H9 (cell line): ENCODE results near the gene TUB. TPM values are rescaled to one million over a fixed set of nuclear protein-coding genes. Genes with fewer than 3 reads are reported as not detected.

Source experiments
- DNase-seq: peaks from one replicate; pipeline ENCODE4 v3.0.0-alpha.2; 2017
- H2AFZ ChIP-seq: one replicate; pipeline ENCODE4 v1.6.1; 2013; ENCODE audit warnings: mild to moderate bottlenecking, low read length, control low read depth, moderate library complexity
- H2AK5ac ChIP-seq: 2 replicates; pipeline ENCODE4 v1.6.1; 2013; ENCODE audit warnings: low read length, control low read depth, mixed read lengths; ENCODE audit not compliant: insufficient read length
- H2BK120ac ChIP-seq: one replicate; pipeline ENCODE4 v1.6.1; 2013; ENCODE audit warnings: low read depth, mild to moderate bottlenecking, low read length, control low read depth, inconsistent platforms; ENCODE audit not compliant: poor library complexity, severe bottlenecking
- H2BK12ac ChIP-seq: 2 replicates; pipeline ENCODE4 v1.6.1; 2013; ENCODE audit warnings: low read length, control low read depth, mixed read lengths, low read depth; ENCODE audit not compliant: insufficient read length
- H2BK15ac ChIP-seq: 2 replicates; pipeline ENCODE4 v1.6.1; 2013; ENCODE audit warnings: low read depth, low read length, control low read depth
- H2BK20ac ChIP-seq: one replicate; pipeline ENCODE4 v1.6.1; 2013; ENCODE audit warnings: low read depth, mild to moderate bottlenecking, low read length, control low read depth, inconsistent platforms; ENCODE audit not compliant: poor library complexity, severe bottlenecking
- H2BK5ac ChIP-seq: 2 replicates; pipeline ENCODE4 v1.6.1; 2013; ENCODE audit warnings: low read length, control low read depth, mixed read lengths; ENCODE audit not compliant: insufficient read length
- H3K14ac ChIP-seq: 2 replicates; pipeline ENCODE4 v1.6.1; 2013; ENCODE audit warnings: low read length, control low read depth; ENCODE audit not compliant: insufficient read depth
- H3K18ac ChIP-seq: 2 replicates; pipeline ENCODE4 v1.6.1; 2013; ENCODE audit warnings: low read depth, mild to moderate bottlenecking, mixed read lengths, low read length, control low read depth; ENCODE audit not compliant: insufficient read length
- H3K23ac ChIP-seq: 2 replicates; pipeline ENCODE4 v1.6.1; 2013; ENCODE audit warnings: low read length, control low read depth, mixed read lengths, low read depth; ENCODE audit not compliant: insufficient read length
- H3K23me2 ChIP-seq: 2 replicates; pipeline ENCODE4 v1.6.1; 2013; ENCODE audit warnings: low read depth, mild to moderate bottlenecking, mixed read lengths, low read length, control low read depth; ENCODE audit not compliant: insufficient read length, poor library complexity, severe bottlenecking
- H3K27ac ChIP-seq: 2 replicates; pipeline ENCODE4 v1.5.1; 2013; ENCODE audit warnings: low read length, control low read depth, mixed read lengths, low read depth; ENCODE audit not compliant: insufficient read length
- H3K27me3 ChIP-seq: 2 replicates; pipeline ENCODE4 v1.6.1; 2013; ENCODE audit warnings: low read length, control low read depth, inconsistent platforms; ENCODE audit not compliant: insufficient read depth
- H3K4ac ChIP-seq: 2 replicates; pipeline ENCODE4 v1.6.1; 2013; ENCODE audit warnings: low read depth, mild to moderate bottlenecking, control low read depth, inconsistent platforms, low read length, moderate library complexity
- H3K4me1 ChIP-seq: 2 replicates; pipeline ENCODE4 v1.6.1; 2013; ENCODE audit warnings: low read length, control low read depth, inconsistent platforms; ENCODE audit not compliant: insufficient read depth
- H3K4me2 ChIP-seq: 2 replicates; pipeline ENCODE4 v1.6.1; 2013; ENCODE audit warnings: low read length, control low read depth, mixed read lengths; ENCODE audit not compliant: insufficient read length, insufficient read depth
- H3K56ac ChIP-seq: 2 replicates; pipeline ENCODE4 v1.6.1; 2013; ENCODE audit warnings: low read depth, mild to moderate bottlenecking, mixed read lengths, low read length, control low read depth; ENCODE audit not compliant: insufficient read length
- H3K79me1 ChIP-seq: 2 replicates; pipeline ENCODE4 v1.6.1; 2013; ENCODE audit warnings: low read depth, mild to moderate bottlenecking, moderate library complexity, low read length, control low read depth, inconsistent platforms; ENCODE audit not compliant: insufficient read depth, poor library complexity, severe bottlenecking
- H3K79me2 ChIP-seq: 2 replicates; pipeline ENCODE4 v1.6.1; 2013; ENCODE audit warnings: low read length, control low read depth, inconsistent platforms; ENCODE audit not compliant: insufficient read depth
- H3K9ac ChIP-seq: 2 replicates; pipeline ENCODE4 v1.6.1; 2013; ENCODE audit warnings: low read length, control low read depth, mixed read lengths; ENCODE audit not compliant: insufficient read length; ENCODE audit errors: extremely low read depth
- H3K9me3 ChIP-seq: one replicate; pipeline ENCODE4 v1.6.1; 2013; ENCODE audit warnings: low read depth, low read length, inconsistent platforms; ENCODE audit not compliant: control insufficient read depth
- H3T11ph ChIP-seq: one replicate; pipeline ENCODE4 v1.6.1; 2013; ENCODE audit warnings: mild to moderate bottlenecking, low read length, control low read depth, inconsistent platforms
- H4K20me1 ChIP-seq: one replicate; pipeline ENCODE4 v1.6.1; 2013; ENCODE audit not compliant: control insufficient read depth, insufficient read length, insufficient read depth
- H4K5ac ChIP-seq: 2 replicates; pipeline ENCODE4 v1.6.1; 2013; ENCODE audit warnings: low read depth, mild to moderate bottlenecking, mixed read lengths, low read length, control low read depth; ENCODE audit not compliant: insufficient read length
- H4K8ac ChIP-seq: replicated peaks from 2 replicates; pipeline ENCODE4 v1.6.1; 2013; ENCODE audit warnings: low read length, control low read depth, mixed read lengths, low read depth; ENCODE audit not compliant: insufficient read length
- H4K91ac ChIP-seq: 2 replicates; pipeline ENCODE4 v1.6.1; 2013; ENCODE audit warnings: low read depth, mild to moderate bottlenecking, moderate library complexity, mixed read lengths, low read length, control low read depth; ENCODE audit not compliant: insufficient read length
- H3K27ac Mint-ChIP-seq, 3 experiments: 2 replicates in 2 of 3; 3 replicates in 1 of 3; pipeline ENCODE4 v1.8.0; 2020 to 2021; ENCODE audit warnings: mixed read lengths in 3 of 3, mild to moderate bottlenecking in 1 of 3, moderate library complexity in 1 of 3
- H3K27me3 Mint-ChIP-seq: 2 replicates; pipeline ENCODE4 v1.8.0; 2021; ENCODE audit warnings: low read depth, mild to moderate bottlenecking, moderate library complexity, mixed read lengths
- H3K36me3 Mint-ChIP-seq, 3 experiments: 2 replicates in 2 of 3; 3 replicates in 1 of 3; pipeline ENCODE4 v1.8.0; 2020 to 2021; ENCODE audit warnings: low read depth in 3 of 3, mixed read lengths in 3 of 3; ENCODE audit not compliant: insufficient read depth in 1 of 3
- H3K4me1 Mint-ChIP-seq, 2 experiments: 2 replicates each; pipeline ENCODE4 v1.8.0; 2020; ENCODE audit warnings: mixed read lengths in 2 of 2
- H3K4me3 Mint-ChIP-seq, 2 experiments: 2 replicates in 1 of 2; 3 replicates in 1 of 2; pipeline ENCODE4 v1.8.0; 2020 to 2021; ENCODE audit warnings: mild to moderate bottlenecking in 2 of 2, mixed read lengths in 2 of 2, moderate library complexity in 1 of 2
- H3K9me3 Mint-ChIP-seq, 2 experiments: 2 replicates in 1 of 2; 3 replicates in 1 of 2; pipeline ENCODE4 v1.8.0; 2020; ENCODE audit warnings: mild to moderate bottlenecking in 2 of 2, mixed read lengths in 2 of 2, moderate library complexity in 1 of 2
- WGBS: extraction: QIAGEN DNeasy Blood & Tissue Kit; methylation state at CpG from one replicate; pipeline ENCODE4 v1.1.7; 2013; ENCODE audit warnings: missing lambda C conversion rate, low lambda C conversion rate, mixed read lengths; ENCODE audit not compliant: insufficient read length; ENCODE audit errors: extremely low coverage; 5-methylcytosine and 5-hydroxymethylcytosine counted together
- total RNA-seq: library from RNA; stranded (reverse); gene quantifications from 2 replicates; pipeline ENCODE4 v1.2.1, GENCODE V29; 2021
- TF ChIP-seq, protein P1 (sequence below): fragments of 200-600 bp; sonication (generic); conservative IDR thresholded peaks from 3 replicates; pipeline ENCODE4 v1.8.0; 2021; ENCODE audit warnings: antibody characterized with exemption, mild to moderate bottlenecking

The TUB gene
- total RNA-seq, 1 experiment from 2014 or later: 14.8 TPM

- H3K9ac ChIP-seq: no peak overlapping the region
Measured at GRCh38 chr11:8100605-8101004, 19.6 kb downstream of the TUB start.

More at GRCh38 chr11:8100605-8101004, 19.6 kb downstream of the TUB start:
- Histone ChIP-seq H3K79me2 (no peaks in the 10 kb centered on the region), H2BK12ac (no peak overlapping the region), H2AK5ac (no peak overlapping the region), H4K91ac (no peak overlapping the region), H3K56ac (no peak overlapping the region), H3K27ac (no peak overlapping the region), H2BK20ac (no peak overlapping the region), H4K8ac (no peak overlapping the region), H3K14ac (no peak overlapping the region), H3K27me3 (no peaks in the 10 kb centered on the region), H2AFZ (no peak overlapping the region), H3K4me1 (no peaks in the 10 kb centered on the region), H4K5ac (no peak overlapping the region), H3K4me2 (no peak overlapping the region), H3K23me2 (no peaks in the 10 kb centered on the region), H3K9me3 (no peaks in the 10 kb centered on the region), H2BK120ac (no peak overlapping the region), H3T11ph (no peak overlapping the region), H3K23ac (no peak overlapping the region), H4K20me1 (no peaks in the 10 kb centered on the region), H3K18ac (no peak overlapping the region), H3K79me1 (no peaks in the 10 kb centered on the region), H3K4ac (no peak overlapping the region), H2BK5ac (no peak overlapping the region), H2BK15ac (no peak overlapping the region)
- Mint-ChIP-seq H3K27ac (no peak overlapping the region), H3K36me3 (peaks cover 14 to 48% (median 20%) of the 10 kb centered on the region in 3 experiments; a peak in 5 of 7 replicates), H3K9me3 (no peaks in the 10 kb centered on the region), H3K4me1 (no peaks in the 10 kb centered on the region), H3K27me3 (peaks cover 2% of the 10 kb centered on the region; the same call in 1 of the 2 replicates), H3K4me3 (no peak overlapping the region)
- no CpG with 5 or more reads among the region's 8 CpGs for WGBS
- no peak for DNase-seq
- TF ChIP-seq, protein P1, sequence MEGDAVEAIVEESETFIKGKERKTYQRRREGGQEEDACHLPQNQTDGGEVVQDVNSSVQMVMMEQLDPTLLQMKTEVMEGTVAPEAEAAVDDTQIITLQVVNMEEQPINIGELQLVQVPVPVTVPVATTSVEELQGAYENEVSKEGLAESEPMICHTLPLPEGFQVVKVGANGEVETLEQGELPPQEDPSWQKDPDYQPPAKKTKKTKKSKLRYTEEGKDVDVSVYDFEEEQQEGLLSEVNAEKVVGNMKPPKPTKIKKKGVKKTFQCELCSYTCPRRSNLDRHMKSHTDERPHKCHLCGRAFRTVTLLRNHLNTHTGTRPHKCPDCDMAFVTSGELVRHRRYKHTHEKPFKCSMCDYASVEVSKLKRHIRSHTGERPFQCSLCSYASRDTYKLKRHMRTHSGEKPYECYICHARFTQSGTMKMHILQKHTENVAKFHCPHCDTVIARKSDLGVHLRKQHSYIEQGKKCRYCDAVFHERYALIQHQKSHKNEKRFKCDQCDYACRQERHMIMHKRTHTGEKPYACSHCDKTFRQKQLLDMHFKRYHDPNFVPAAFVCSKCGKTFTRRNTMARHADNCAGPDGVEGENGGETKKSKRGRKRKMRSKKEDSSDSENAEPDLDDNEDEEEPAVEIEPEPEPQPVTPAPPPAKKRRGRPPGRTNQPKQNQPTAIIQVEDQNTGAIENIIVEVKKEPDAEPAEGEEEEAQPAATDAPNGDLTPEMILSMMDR: no peak
